AG04449 (cell line): ENCODE data around the gene PPP6R1.

ENCODE experiments used
- CTCF ChIA-PET: fragments of 350-600 bp; formaldehyde crosslinking; extraction: SDS; loops from one replicate; lab custom pipeline; 2021; ENCODE audit warnings: antibody characterized with exemption; lab: Yijun Ruan, JAX
- POLR2A ChIA-PET: fragments of 400-600, 350-600 bp; formaldehyde crosslinking; extraction: SDS; loops from one replicate; lab custom pipeline; 2020; ENCODE audit warnings: antibody characterized with exemption, inconsistent platforms; lab: Yijun Ruan, JAX
- DNase-seq: peaks from one replicate; pipeline ENCODE4 v3.0.0-alpha.2; 2010; ENCODE audit warnings: low read depth, low spot score
- H3K4me3 ChIP-seq: 2 replicates; pipeline ENCODE4 v1.5.1; 2011; ENCODE audit warnings: low read depth, mild to moderate bottlenecking, control low read depth, low read length
- TF ChIP-seq, protein P1 (sequence below): IDR thresholded peaks from one replicate; pipeline ENCODE4 v1.5.1; 2011; ENCODE audit warnings: mild to moderate bottlenecking, moderate library complexity, low read length, control low read depth, inconsistent platforms; ENCODE audit not compliant: insufficient read depth; ENCODE audit errors: missing control alignments

Gene PPP6R1, protein sequence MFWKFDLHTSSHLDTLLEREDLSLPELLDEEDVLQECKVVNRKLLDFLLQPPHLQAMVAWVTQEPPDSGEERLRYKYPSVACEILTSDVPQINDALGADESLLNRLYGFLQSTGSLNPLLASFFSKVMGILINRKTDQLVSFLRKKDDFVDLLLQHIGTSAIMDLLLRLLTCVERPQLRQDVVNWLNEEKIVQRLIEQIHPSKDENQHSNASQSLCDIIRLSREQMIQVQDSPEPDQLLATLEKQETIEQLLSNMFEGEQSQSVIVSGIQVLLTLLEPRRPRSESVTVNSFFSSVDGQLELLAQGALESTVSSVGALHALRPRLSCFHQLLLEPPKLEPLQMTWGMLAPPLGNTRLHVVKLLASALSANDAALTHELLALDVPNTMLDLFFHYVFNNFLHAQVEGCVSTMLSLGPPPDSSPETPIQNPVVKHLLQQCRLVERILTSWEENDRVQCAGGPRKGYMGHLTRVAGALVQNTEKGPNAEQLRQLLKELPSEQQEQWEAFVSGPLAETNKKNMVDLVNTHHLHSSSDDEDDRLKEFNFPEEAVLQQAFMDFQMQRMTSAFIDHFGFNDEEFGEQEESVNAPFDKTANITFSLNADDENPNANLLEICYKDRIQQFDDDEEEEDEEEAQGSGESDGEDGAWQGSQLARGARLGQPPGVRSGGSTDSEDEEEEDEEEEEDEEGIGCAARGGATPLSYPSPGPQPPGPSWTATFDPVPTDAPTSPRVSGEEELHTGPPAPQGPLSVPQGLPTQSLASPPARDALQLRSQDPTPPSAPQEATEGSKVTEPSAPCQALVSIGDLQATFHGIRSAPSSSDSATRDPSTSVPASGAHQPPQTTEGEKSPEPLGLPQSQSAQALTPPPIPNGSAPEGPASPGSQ

DNA sequence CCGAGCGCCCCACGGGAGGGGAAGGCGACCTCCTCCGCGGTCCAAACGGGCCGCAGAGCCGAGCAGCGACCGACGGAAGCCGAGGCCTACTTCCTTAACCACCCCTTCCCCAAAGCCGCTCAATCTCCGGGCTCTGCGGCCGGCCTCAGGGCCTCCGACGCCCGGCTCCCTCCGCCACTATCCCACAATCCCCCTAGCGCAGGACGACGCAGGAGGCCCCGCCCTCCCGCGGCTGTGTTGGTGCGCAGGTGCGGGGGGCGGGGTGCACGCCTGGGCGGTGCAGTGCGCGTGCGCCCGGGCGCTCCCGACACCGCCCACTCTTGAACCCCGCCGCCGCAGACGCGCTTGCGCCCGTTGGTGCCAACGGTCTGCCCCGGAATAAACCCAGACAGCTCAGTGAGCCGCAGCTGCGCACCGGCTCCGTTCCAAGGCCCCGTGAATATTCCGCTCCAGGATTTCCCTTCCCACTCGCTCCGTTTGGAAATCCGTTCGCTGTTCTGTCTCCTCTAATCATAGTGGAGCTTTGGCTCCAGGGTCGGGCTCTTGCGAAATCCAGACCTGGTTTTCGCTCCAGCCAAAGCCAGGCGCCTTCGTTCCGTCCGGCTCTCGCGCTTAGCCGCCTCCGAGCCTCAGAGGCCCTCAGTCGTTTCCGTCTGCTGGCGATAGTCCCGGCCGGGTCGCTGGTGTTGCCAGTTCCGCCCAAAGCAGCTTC is at the start of gene PPP6R1:
Gene PPP6R1, minus strand, starts transcription at position 190 of the 712 bp plus-strand sequence. CDS start 11,914 bp downstream, outside the sequence.
- DNase-seq: peak; percentile 97
- TF ChIP-seq, protein P1, sequence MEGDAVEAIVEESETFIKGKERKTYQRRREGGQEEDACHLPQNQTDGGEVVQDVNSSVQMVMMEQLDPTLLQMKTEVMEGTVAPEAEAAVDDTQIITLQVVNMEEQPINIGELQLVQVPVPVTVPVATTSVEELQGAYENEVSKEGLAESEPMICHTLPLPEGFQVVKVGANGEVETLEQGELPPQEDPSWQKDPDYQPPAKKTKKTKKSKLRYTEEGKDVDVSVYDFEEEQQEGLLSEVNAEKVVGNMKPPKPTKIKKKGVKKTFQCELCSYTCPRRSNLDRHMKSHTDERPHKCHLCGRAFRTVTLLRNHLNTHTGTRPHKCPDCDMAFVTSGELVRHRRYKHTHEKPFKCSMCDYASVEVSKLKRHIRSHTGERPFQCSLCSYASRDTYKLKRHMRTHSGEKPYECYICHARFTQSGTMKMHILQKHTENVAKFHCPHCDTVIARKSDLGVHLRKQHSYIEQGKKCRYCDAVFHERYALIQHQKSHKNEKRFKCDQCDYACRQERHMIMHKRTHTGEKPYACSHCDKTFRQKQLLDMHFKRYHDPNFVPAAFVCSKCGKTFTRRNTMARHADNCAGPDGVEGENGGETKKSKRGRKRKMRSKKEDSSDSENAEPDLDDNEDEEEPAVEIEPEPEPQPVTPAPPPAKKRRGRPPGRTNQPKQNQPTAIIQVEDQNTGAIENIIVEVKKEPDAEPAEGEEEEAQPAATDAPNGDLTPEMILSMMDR: no peak
- ChIA-PET POLR2A (interaction anchor here (0.7 to 2.3 kb wide), 16 partner anchors 10 to 218 kb away, joined by 3 to 22 read pairs (median 4); partner anchors contain the start of genes HSPBP1, KMT5C, TMEM238 and UBE2S), CTCF (interaction anchor here (0.6 to 1.9 kb wide), 10 partner anchors 9 to 208 kb away, joined by 3 to 7 read pairs (median 4); no protein-coding TSS in a partner anchor)
- peak within 1 kb of the TSS; percentile 92 for H3K4me3 ChIP-seq

DNA sequence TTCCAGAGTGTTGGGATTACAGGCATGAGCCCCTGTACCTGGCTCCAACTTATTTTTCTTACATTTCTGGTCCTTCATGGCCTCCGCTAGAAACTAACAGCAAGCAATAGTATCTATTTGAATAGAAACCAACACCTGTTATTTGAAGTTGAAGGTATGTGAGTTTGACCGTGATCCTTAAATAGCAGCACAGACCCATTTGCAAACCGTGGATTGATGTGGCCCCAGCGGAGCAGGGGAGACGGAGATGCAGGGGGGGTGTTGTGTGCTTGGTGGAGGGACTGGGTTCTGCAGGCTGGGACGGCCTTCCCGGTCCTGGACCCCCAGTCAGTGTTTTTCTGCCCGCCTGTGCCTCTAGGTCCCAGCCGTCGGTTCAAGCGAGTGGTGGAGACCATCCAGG is 49.5 kb upstream of the PPP6R1 start:
- TF ChIP-seq, protein P1: no peak
- ChIA-PET POLR2A (no interaction called here), CTCF (interaction anchor here (0.9 kb wide), 1 partner anchor 24 kb away, joined by 3 read pairs; no protein-coding TSS in a partner anchor)
- no peak overlapping the region for H3K4me3 ChIP-seq
- DNase-seq: no peak

DNA sequence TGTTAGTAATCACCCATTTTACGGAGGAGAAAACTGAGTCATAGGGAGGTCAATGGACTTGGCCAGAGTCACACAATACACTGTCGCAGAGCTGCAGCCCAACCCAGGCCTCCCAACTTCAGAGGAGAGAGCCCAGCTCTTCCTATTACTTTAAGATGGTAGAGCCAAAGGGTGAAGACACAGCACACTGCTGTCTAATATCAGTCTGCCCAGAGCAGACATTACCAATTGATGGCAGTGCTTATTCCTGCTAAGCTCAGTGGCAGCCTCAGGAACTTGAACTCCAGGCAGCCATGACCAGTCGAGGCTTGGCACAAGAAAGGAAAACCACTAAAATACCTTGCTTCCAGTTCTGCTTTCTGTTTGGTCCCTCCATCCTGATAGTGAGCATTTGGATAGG is 47.9 kb upstream of the PPP6R1 start:
- CTCF ChIA-PET: interaction anchor here (1.2 to 6.8 kb wide), 3 partner anchors 11 to 112 kb away, joined by 3 to 135 read pairs (median 127); partner anchors contain the start of gene TMEM150B

DNA sequence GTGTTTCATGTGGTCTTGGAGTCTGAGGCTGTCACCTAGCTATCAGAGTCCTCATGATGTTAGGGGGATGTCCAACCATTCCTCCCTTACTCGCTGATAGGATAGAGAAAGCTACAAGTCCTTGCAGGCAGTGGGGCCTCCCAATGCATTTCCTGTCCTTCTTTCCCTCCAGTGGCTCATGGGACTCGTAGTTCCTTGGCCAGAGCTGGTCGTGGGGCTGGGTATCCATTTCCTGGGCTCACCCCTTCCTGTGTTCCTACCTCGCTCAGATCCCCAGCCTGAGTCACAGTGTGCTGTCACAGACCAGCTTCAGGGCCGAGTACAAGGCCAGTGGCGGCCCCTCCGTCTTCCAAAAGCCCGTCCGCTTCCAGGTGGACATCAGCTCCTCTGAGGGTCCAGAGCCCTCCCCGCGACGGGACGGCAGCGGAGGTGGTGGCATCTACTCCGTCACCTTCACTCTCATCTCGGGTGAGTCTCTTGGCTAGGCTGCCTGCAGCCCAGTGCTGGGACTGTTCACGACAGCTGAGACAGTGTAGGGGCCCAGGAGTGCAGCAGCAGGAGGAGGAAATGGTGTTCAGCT is 47.3 kb upstream of the PPP6R1 start:
- POLR2A ChIA-PET: interaction anchor here (1.4 kb wide), 1 partner anchor 102 kb away, joined by 4 read pairs; the partner anchor contains the start of gene UBE2S

More for the DNA sequence above, 47.9 kb upstream of the PPP6R1 start:
- no peak overlapping the region for H3K4me3 ChIP-seq
- POLR2A ChIA-PET: interaction anchor here (1.4 kb wide), 1 partner anchor 101 kb away, joined by 4 read pairs; the partner anchor contains the start of gene UBE2S
- TF ChIP-seq, protein P1: no peak
- DNase-seq: no peak

DNA sequence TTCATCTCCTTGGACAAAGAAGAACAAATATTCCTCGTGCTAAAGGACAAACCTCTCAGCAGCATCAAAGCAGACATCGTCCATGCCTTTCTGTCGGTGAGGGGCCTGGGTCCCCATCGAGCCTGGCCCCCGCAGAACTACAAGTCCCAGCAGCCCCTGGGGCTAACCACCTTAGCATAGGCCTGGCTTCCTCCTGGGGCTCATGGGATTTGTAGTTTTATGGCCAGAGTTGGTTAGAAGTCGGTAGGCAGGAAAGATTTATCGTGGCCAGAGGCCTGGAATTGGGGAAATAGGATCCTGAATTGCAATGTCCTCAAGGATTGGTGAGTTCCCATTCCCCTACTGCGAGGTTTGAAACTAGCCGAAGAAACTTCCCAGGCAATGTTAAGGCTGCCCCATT is 46.7 kb upstream of the PPP6R1 start:
- ChIA-PET CTCF (interaction anchor here (6.6 to 6.8 kb wide), 2 partner anchors 13 to 14 kb away, joined by 127 to 135 read pairs; partner anchors contain the start of gene TMEM150B), POLR2A (no interaction called here)
- H3K4me3 ChIP-seq: no peak overlapping the region
- no peak for DNase-seq
- TF ChIP-seq, protein P1: no peak

More for the DNA sequence above, 47.3 kb upstream of the PPP6R1 start:
- TF ChIP-seq, protein P1: no peak
- H3K4me3 ChIP-seq: no peak overlapping the region
- DNase-seq: no peak
- CTCF ChIA-PET: interaction anchor here (1.2 to 6.8 kb wide), 3 partner anchors 12 to 113 kb away, joined by 3 to 135 read pairs (median 127); partner anchors contain the start of gene TMEM150B
